Lung (tissue), 12 donors: ENCODE results near the gene PPIL4. TPM values are rescaled to one million over a fixed set of nuclear protein-coding genes. Genes with fewer than 3 reads are reported as not detected.

ENCODE experiments used
- ATAC-seq: fragments of 200-7000 bp; cut with Tn5 transposase; one replicate; pipeline ENCODE4 v1.9.1; 2020; ENCODE audit warnings: moderate number of reproducible peaks; ENCODE audit not compliant: insufficient read depth, low FRiP score
- DNase-seq, 3 donors: peaks; one replicate each; pipeline ENCODE4 v3.0.0-alpha.2; 2013 to 2017
- H3K27ac ChIP-seq, 2 donors: one replicate each; pipeline ENCODE4 v1.5.1; 2013; ENCODE audit warnings: mild to moderate bottlenecking in 2 of 2, moderate library complexity in 2 of 2, control low read depth in 1 of 2, inconsistent platforms in 1 of 2, low read depth in 1 of 2, low read length in 1 of 2
- H3K27me3 ChIP-seq, 3 donors: one replicate each; pipeline ENCODE4 v1.5.1; 2013; ENCODE audit warnings: low read length in 2 of 3; ENCODE audit not compliant: control insufficient read depth in 3 of 3, insufficient read depth in 3 of 3
- H3K36me3 ChIP-seq, 4 donors: one replicate each; pipeline ENCODE4 v1.5.1; 2013; ENCODE audit warnings: low read length in 4 of 4, mild to moderate bottlenecking in 1 of 4, moderate library complexity in 1 of 4; ENCODE audit not compliant: control insufficient read depth in 4 of 4, insufficient read depth in 4 of 4
- H3K4me1 ChIP-seq, 5 donors: one replicate each; pipeline ENCODE4 v1.5.1; 2013; ENCODE audit warnings: low read length in 5 of 5, mild to moderate bottlenecking in 2 of 5, moderate library complexity in 1 of 5; ENCODE audit not compliant: control insufficient read depth in 5 of 5, insufficient read depth in 5 of 5
- H3K4me3 ChIP-seq: one replicate; pipeline ENCODE4 v1.5.1; 2013; ENCODE audit warnings: mild to moderate bottlenecking, control low read depth, moderate library complexity
- H3K9ac ChIP-seq, 2 donors: one replicate each; pipeline ENCODE4 v1.5.1; 2013; ENCODE audit warnings: low read length in 2 of 2, control low read depth in 1 of 2; ENCODE audit not compliant: insufficient read depth in 1 of 2
- H3K9me3 ChIP-seq, 4 donors: one replicate each; pipeline ENCODE4 v1.5.1; 2013; ENCODE audit warnings: low read length in 3 of 4, mild to moderate bottlenecking in 1 of 4, moderate library complexity in 1 of 4; ENCODE audit not compliant: control insufficient read depth in 4 of 4, insufficient read depth in 3 of 4
- CTCF ChIP-seq: IDR thresholded peaks from 2 replicates; pipeline ENCODE4 v1.5.1; 2012; ENCODE audit warnings: mild to moderate bottlenecking; ENCODE audit errors: control extremely low read depth, extremely low read depth
- WGBS, 2 donors: extraction: QIAGEN DNeasy Blood & Tissue Kit; methylation state at CpG; one replicate each; pipeline ENCODE4 v1.1.7; 2013; 5-methylcytosine and 5-hydroxymethylcytosine counted together
- polyA plus RNA-seq, 2 donors: library from polyadenylated mRNA; stranded (reverse); fragments of 200-250 nt; gene quantifications; one replicate each; pipeline ENCODE4 v1.2.1, GENCODE V29; 2013
- total RNA-seq, 2 donors: library from RNA; depleted of rRNA in 1 of 2; stranded (reverse); fragments of >200 nt in 1 of 2; gene quantifications; one replicate each; pipeline ENCODE4 v1.2.1, GENCODE V29; 2014 to 2021
- donor health status: control.
- donor health status: control.
- donor health status: Bipolar disorder and iron deficiency.
- donor health status: healthy.
- donor health status: DM: yes; HTN: yes; CAD: no.

The PPIL4 gene
- total and polyA plus RNA-seq, 4 donors, result 15.7 to 52.3 (median 21.9) TPM

GRCh38 chr6:149459761-149460160, 86.1 kb downstream of the PPIL4 start:
- 83 to 84% methylated on average over 5 of the region's 5 CpGs for WGBS, 2 donors
- DNase-seq (no peak), ATAC-seq (no peak)
- TF ChIP-seq CTCF, result no peak
- no peak overlapping the region for H3K27ac ChIP-seq
- H3K9me3 ChIP-seq, result no peaks in the 10 kb centered on the region
- no peak overlapping the region for H3K9ac ChIP-seq
- peaks cover 0 to 18% (median 7%) of the 10 kb centered on the region in 5 donors for H3K4me1 ChIP-seq
- H3K36me3 ChIP-seq, result no peaks in the 10 kb centered on the region
- H3K27me3 ChIP-seq, result no peaks in the 10 kb centered on the region
- H3K4me3 ChIP-seq, result no peak overlapping the region

GRCh38 chr6:149458806-149459205, 87.0 kb downstream of the PPIL4 start:
- H3K27me3 ChIP-seq, result no peaks in the 10 kb centered on the region
- H3K27ac ChIP-seq, result no peak overlapping the region
- no peak for DNase-seq
- peaks cover 3 to 28% (median 11%) of the 10 kb centered on the region in 5 donors for H3K4me1 ChIP-seq
- H3K9ac ChIP-seq, result no peak overlapping the region
- 93% methylated on average over 1 of the region's 1 CpG for WGBS, 2 donors
- no peak overlapping the region for H3K4me3 ChIP-seq
- no peaks in the 10 kb centered on the region for H3K9me3 ChIP-seq
- TF ChIP-seq CTCF, result no peak
- no peak for ATAC-seq
- H3K36me3 ChIP-seq, result no peaks in the 10 kb centered on the region

GRCh38 chr6:149458196-149458595, 87.6 kb downstream of the PPIL4 start:
- no peak for TF ChIP-seq CTCF
- DNase-seq, result no peak
- WGBS, 2 donors, result 95 to 96% methylated on average over 7 of the region's 7 CpGs

GRCh38 chr6:149457316-149457884, 88.4 kb downstream of the PPIL4 start:
- Histone ChIP-seq H3K9ac (no peak overlapping the region), H3K9me3 (no peaks in the 10 kb centered on the region), H3K4me3 (no peak overlapping the region), H3K4me1 (peaks cover 8 to 37% (median 17%) of the 10 kb centered on the region in 5 donors), H3K27me3 (no peaks in the 10 kb centered on the region), H3K27ac (no peak overlapping the region), H3K36me3 (no peaks in the 10 kb centered on the region)
- no peak for TF ChIP-seq CTCF
- ATAC-seq (no peak), DNase-seq (peak; percentile 61 to 85 (median 79))
- 54 to 66% methylated on average over 7 of the region's 7 CpGs for WGBS, 2 donors

More at GRCh38 chr6:149458196-149458595, 87.6 kb downstream of the PPIL4 start:
- ATAC-seq, result no peak
- Histone ChIP-seq H3K4me3 (no peak overlapping the region), H3K9ac (no peak overlapping the region), H3K27me3 (no peaks in the 10 kb centered on the region), H3K4me1 (peaks cover 8 to 34% (median 16%) of the 10 kb centered on the region in 5 donors), H3K36me3 (no peaks in the 10 kb centered on the region), H3K9me3 (no peaks in the 10 kb centered on the region), H3K27ac (no peak overlapping the region)
